IMR-90 (cell line): Measurements from ENCODE around the gene NR1D1. TPM values are rescaled to one million over a fixed set of nuclear protein-coding genes. Genes with fewer than 3 reads are reported as not detected.

Experiments used
- ATAC-seq: fragments of 200-7000 bp; cut with Tn5 transposase; 2 replicates; pipeline ENCODE4 v1.9.1; 2020; ENCODE audit warnings: low read depth, mild to moderate bottlenecking, moderate library complexity
- BruUV-seq: library from RNA; stranded (reverse); fragments of 400-500 nt; replicated peaks from 2 replicates; lab custom pipeline; 2021; lab: Mats Ljungman, UMichigan
- CTCF ChIA-PET: fragments of 300-600 bp; formaldehyde crosslinking; extraction: SDS; loops from one replicate; lab custom pipeline; 2021; ENCODE audit warnings: antibody characterized with exemption; lab: Yijun Ruan, JAX
- POLR2A ChIA-PET: fragments of 300-600 bp; sonication (Branson Sonifier 250); formaldehyde crosslinking; loops from one replicate; lab custom pipeline; 2022; ENCODE audit warnings: antibody characterized with exemption; ENCODE audit not compliant: unreplicated experiment; lab: Charles Lee
- DNase-seq: peaks from one replicate; pipeline ENCODE4 v3.0.0; 2013
- H2AFZ ChIP-seq: replicated peaks from 2 replicates; pipeline ENCODE3; 2013; ENCODE audit warnings: low read length, mild to moderate bottlenecking; ENCODE audit not compliant: poor library complexity
- H2AK5ac ChIP-seq: 2 replicates; pipeline ENCODE4 v1.6.1; 2013; ENCODE audit warnings: low read depth, low read length, inconsistent platforms
- H2AK9ac ChIP-seq: replicated peaks from 2 replicates; pipeline ENCODE3; 2013; ENCODE audit warnings: mild to moderate bottlenecking, low read depth, low read length, moderate library complexity; ENCODE audit not compliant: poor library complexity
- H2BK120ac ChIP-seq: 2 replicates; pipeline ENCODE4 v1.6.1; 2013; ENCODE audit warnings: low read depth, low read length, inconsistent platforms
- H2BK15ac ChIP-seq: 3 replicates; pipeline ENCODE4 v1.6.1; 2013; ENCODE audit warnings: low read depth, low read length, inconsistent platforms
- H2BK20ac ChIP-seq: 2 replicates; pipeline ENCODE4 v1.6.1; 2013; ENCODE audit warnings: low read depth, mild to moderate bottlenecking, inconsistent platforms, low read length, moderate library complexity
- H2BK5ac ChIP-seq: 2 replicates; pipeline ENCODE4 v1.6.1; 2013; ENCODE audit warnings: mild to moderate bottlenecking, low read depth, low read length, inconsistent platforms; ENCODE audit not compliant: poor library complexity, severe bottlenecking
- H3K14ac ChIP-seq: replicated peaks from 2 replicates; pipeline ENCODE4 v1.6.1; 2013; ENCODE audit warnings: low read depth, low read length, inconsistent platforms
- H3K18ac ChIP-seq: 2 replicates; pipeline ENCODE4 v1.6.1; 2013; ENCODE audit warnings: low read depth, low read length, control low read depth
- H3K23ac ChIP-seq: 2 replicates; pipeline ENCODE4 v1.6.1; 2013; ENCODE audit warnings: low read depth, low read length, inconsistent platforms
- H3K27ac ChIP-seq: 2 replicates; pipeline ENCODE4 v1.5.1; 2013; ENCODE audit warnings: mild to moderate bottlenecking, control low read depth, low read length; ENCODE audit not compliant: insufficient read depth
- H3K27me3 ChIP-seq: 2 replicates; pipeline ENCODE4 v1.6.1; 2013; ENCODE audit warnings: low read length; ENCODE audit not compliant: control insufficient read depth, insufficient read depth
- H3K36me3 ChIP-seq: 2 replicates; pipeline ENCODE4 v1.6.1; 2013; ENCODE audit warnings: low read length, mixed read lengths; ENCODE audit not compliant: control insufficient read depth, insufficient read depth
- H3K4ac ChIP-seq: 2 replicates; pipeline ENCODE4 v1.6.1; 2013; ENCODE audit warnings: low read depth, low read length, inconsistent platforms
- H3K4me1 ChIP-seq: 2 replicates; pipeline ENCODE4 v1.6.1; 2013; ENCODE audit warnings: low read length, mixed read lengths; ENCODE audit not compliant: control insufficient read depth, insufficient read depth
- H3K4me2 ChIP-seq: 2 replicates; pipeline ENCODE4 v1.6.1; 2013; ENCODE audit warnings: low read depth, mild to moderate bottlenecking, control low read depth, low read length, moderate library complexity
- H3K4me3 ChIP-seq: 2 replicates; pipeline ENCODE4 v1.5.1; 2013; ENCODE audit warnings: low read depth, mild to moderate bottlenecking, control low read depth, low read length, moderate library complexity; ENCODE audit not compliant: insufficient read depth
- H3K56ac ChIP-seq: 2 replicates; pipeline ENCODE4 v1.6.1; 2013; ENCODE audit warnings: low read length, inconsistent platforms; ENCODE audit not compliant: insufficient read depth; ENCODE audit errors: extremely low read depth
- H3K79me1 ChIP-seq, 2 experiments: 2 replicates each; pipeline ENCODE4 v1.6.1; 2013; ENCODE audit warnings: low read length in 2 of 2, inconsistent platforms in 1 of 2, low read depth in 1 of 2
- H3K9ac ChIP-seq: 2 replicates; pipeline ENCODE4 v1.6.1; 2013; ENCODE audit warnings: low read depth, low read length, control low read depth
- H3K9me1 ChIP-seq: 2 replicates; pipeline ENCODE4 v1.6.1; 2013; ENCODE audit warnings: low read length, inconsistent platforms; ENCODE audit not compliant: insufficient read depth
- H3K9me3 ChIP-seq: 2 replicates; pipeline ENCODE4 v1.6.1; 2013; ENCODE audit warnings: low read length; ENCODE audit not compliant: control insufficient read depth, insufficient read depth
- H4K20me1 ChIP-seq: 2 replicates; pipeline ENCODE4 v1.6.1; 2013; ENCODE audit warnings: low read length, inconsistent platforms; ENCODE audit not compliant: insufficient read depth
- H4K5ac ChIP-seq: 2 replicates; pipeline ENCODE4 v1.6.1; 2013; ENCODE audit warnings: mild to moderate bottlenecking, low read depth, low read length, control low read depth
- H4K8ac ChIP-seq, 2 experiments: 2 replicates each; pipeline ENCODE4 v1.6.1; 2013; ENCODE audit warnings: low read depth in 2 of 2, low read length in 2 of 2, control low read depth in 1 of 2, inconsistent platforms in 1 of 2
- H4K91ac ChIP-seq: 2 replicates; pipeline ENCODE4 v1.6.1; 2013; ENCODE audit warnings: low read depth, low read length, inconsistent platforms; ENCODE audit not compliant: insufficient read depth
- BHLHE40 ChIP-seq: fragments of 150-350 bp; IDR thresholded peaks from 2 replicates; pipeline ENCODE4 v1.6.1; 2016; ENCODE audit warnings: mild to moderate bottlenecking, low read depth, low read length
- CEBPB ChIP-seq: IDR thresholded peaks from 2 replicates; pipeline ENCODE4 v1.6.1; 2012; ENCODE audit warnings: low read depth, low read length, improper control_type of control experiment
- CHD1 ChIP-seq: IDR thresholded peaks from 2 replicates; pipeline ENCODE4 v1.6.1; 2012; ENCODE audit warnings: low read depth, low read length, improper control_type of control experiment
- CTCF ChIP-seq: conservative IDR thresholded peaks from 2 replicates; pipeline ENCODE4 v1.5.1; 2012; ENCODE audit warnings: mild to moderate bottlenecking, low read depth, low read length, improper control_type of control experiment
- ELK1 ChIP-seq: fragments of 150-350 bp; IDR thresholded peaks from 2 replicates; pipeline ENCODE4 v1.6.1; 2016; ENCODE audit warnings: low read depth, mild to moderate bottlenecking, low read length, moderate library complexity, borderline replicate concordance
- FOS ChIP-seq: fragments of 150-350 bp; IDR thresholded peaks from 2 replicates; pipeline ENCODE4 v1.6.1; 2016; ENCODE audit warnings: low read depth, low read length
- MAFK ChIP-seq: IDR thresholded peaks from 2 replicates; pipeline ENCODE4 v1.6.1; 2012; ENCODE audit warnings: low read depth, low read length, improper control_type of control experiment
- MAZ ChIP-seq: IDR thresholded peaks from 2 replicates; pipeline ENCODE4 v1.6.1; 2012; ENCODE audit warnings: low read depth, mild to moderate bottlenecking, low read length, improper control_type of control experiment, moderate library complexity, borderline replicate concordance
- MXI1 ChIP-seq: IDR thresholded peaks from 2 replicates; pipeline ENCODE4 v1.6.1; 2012; ENCODE audit warnings: low read depth, mild to moderate bottlenecking, low read length, moderate library complexity, borderline replicate concordance
- NFE2L2 ChIP-seq: fragments of 150-350 bp; IDR thresholded peaks from 2 replicates; pipeline ENCODE4 v1.6.1; 2016; ENCODE audit warnings: low read depth, mild to moderate bottlenecking, low read length
- POLR2A ChIP-seq: IDR thresholded peaks from 2 replicates; pipeline ENCODE4 v1.6.1; 2012; ENCODE audit warnings: mild to moderate bottlenecking, low read depth, low read length
- RAD21 ChIP-seq: IDR thresholded peaks from 2 replicates; pipeline ENCODE4 v1.6.1; 2012; ENCODE audit warnings: low read length, improper control_type of control experiment
- RCOR1 ChIP-seq: IDR thresholded peaks from 2 replicates; pipeline ENCODE4 v1.6.1; 2012; ENCODE audit warnings: mild to moderate bottlenecking, low read length, improper control_type of control experiment; ENCODE audit not compliant: insufficient replicate concordance
- RFX5 ChIP-seq: IDR thresholded peaks from 2 replicates; pipeline ENCODE4 v1.8.0; 2012; ENCODE audit warnings: low read depth, mild to moderate bottlenecking, low read length, moderate library complexity
- SMC3 ChIP-seq: fragments of 150-350 bp; IDR thresholded peaks from 2 replicates; pipeline ENCODE4 v1.6.1; 2016; ENCODE audit warnings: low read depth, mild to moderate bottlenecking, antibody characterized with exemption, low read length, moderate library complexity
- USF2 ChIP-seq: fragments of 150-350 bp; IDR thresholded peaks from 2 replicates; pipeline ENCODE4 v1.6.1; 2017; ENCODE audit warnings: mild to moderate bottlenecking, antibody characterized with exemption, low read length, low read depth
- WGBS, 2 experiments: methylation state at CpG; one replicate each; pipeline versions ENCODE4 v1.1.5 to v1.1.7; 2013; ENCODE audit warnings: missing lambda C conversion rate in 2 of 2; ENCODE audit not compliant: insufficient read length in 1 of 2; ENCODE audit errors: extremely low coverage in 2 of 2; 5-methylcytosine and 5-hydroxymethylcytosine counted together
- dilution Hi-C: fragments of 300-500 bp; cut with HindIII; formaldehyde crosslinking; loops from one replicate; pipeline ENCODE4 v1.14.3; 2018; ENCODE audit warnings: low sequenced_read_pairs; ENCODE audit not compliant: unreplicated experiment
- in situ Hi-C: fragments of 300-500 bp; cut with MboI; formaldehyde crosslinking; loops from 3 replicates; pipeline ENCODE4 v1.14.3; 2019; ENCODE audit warnings: low sequenced_read_pairs, inconsistent platforms, mixed read lengths
- intact Hi-C: fragments of 100-400 bp; cut with micrococcal nuclease; formaldehyde crosslinking; loops from 2 replicates; pipeline ENCODE4 v1.10.0; 2022
- polyA plus RNA-seq, 3 experiments: library from polyadenylated mRNA; depleted of rRNA; stranded (reverse); fragments of >200 nt; gene quantifications; 2 replicates each; pipeline ENCODE4 v1.2.3, GENCODE V29; 2012; ENCODE audit warnings: low replicate concordance in 1 of 3
- total RNA-seq: library from RNA; depleted of rRNA; stranded (reverse); fragments of >200 nt; gene quantifications from 2 replicates; pipeline ENCODE4 v1.2.3, GENCODE V29; 2012

Gene NR1D1
- total and polyA plus RNA-seq, 2 of the 4 experiments (the other 2 are of a cell fraction): 0.36 to 7.2 TPM

GRCh38 chr17:40072735-40073346, 27.5 kb downstream of the NR1D1 start:
- BruUV-seq: no TSS peak

More at GRCh38 chr17:40072735-40073346, 27.5 kb downstream of the NR1D1 start:
- no peak overlapping the region for H2AK5ac ChIP-seq
- H2BK120ac ChIP-seq: no peak overlapping the region
- no peak for ATAC-seq
- ChIA-PET POLR2A (no interaction called here), CTCF (no interaction called here)
- H3K9ac ChIP-seq: no peak overlapping the region
- no peak overlapping the region for H2BK20ac ChIP-seq
- no peak overlapping the region for H2AFZ ChIP-seq
- no peak overlapping the region for H3K14ac ChIP-seq
- no peak overlapping the region for H4K5ac ChIP-seq
- in situ Hi-C loops (no loop called here), dilution Hi-C loops (no loop called here), intact Hi-C loops (no loop called here)
- H3K36me3 ChIP-seq: peaks cover 21% of the 10 kb centered on the region
- no peak overlapping the region for H3K18ac ChIP-seq
- H4K91ac ChIP-seq: no peak overlapping the region
- no peak overlapping the region for H3K4me3 ChIP-seq
- peaks cover 32% of the 10 kb centered on the region for H3K9me1 ChIP-seq
- no peak for DNase-seq
- WGBS, 2 experiments: 83% methylated on average over 2 of the region's 8 CpGs; no CpG with 5 or more reads in 1 of the 2 experiments
- TF ChIP-seq CHD1: no peak
- TF ChIP-seq CEBPB: no peak
- no peak for TF ChIP-seq RCOR1
- TF ChIP-seq RAD21: no peak
- TF ChIP-seq MAFK: no peak
- TF ChIP-seq USF2: no peak
- TF ChIP-seq NFE2L2: no peak
- no peak for TF ChIP-seq POLR2A
- no peak for TF ChIP-seq BHLHE40
- no peak for TF ChIP-seq MXI1
- TF ChIP-seq CTCF: no peak
- no peak for TF ChIP-seq ELK1
- no peak for TF ChIP-seq SMC3
- no peak for TF ChIP-seq MAZ
- no peak for TF ChIP-seq RFX5
- no peak for TF ChIP-seq FOS
- peaks cover 53% of the 10 kb centered on the region for H3K4me1 ChIP-seq
- H3K9me3 ChIP-seq: no peaks in the 10 kb centered on the region
- no peak overlapping the region for H3K27ac ChIP-seq
- H3K4me2 ChIP-seq: no peak overlapping the region; the same call in 1 of the 2 replicates
- H2BK15ac ChIP-seq: no peak overlapping the region
- H4K20me1 ChIP-seq: peaks cover 32% of the 10 kb centered on the region
- H3K23ac ChIP-seq: no peak overlapping the region
- no peak overlapping the region for H3K56ac ChIP-seq
- no peaks in the 10 kb centered on the region for H3K27me3 ChIP-seq
- no peak overlapping the region for H4K8ac ChIP-seq
- no peak overlapping the region for H3K4ac ChIP-seq
- peak overlapping the region; percentile 91 for H2AK9ac ChIP-seq
- peaks cover 31 to 85% of the 10 kb centered on the region in 2 experiments for H3K79me1 ChIP-seq
- no peak overlapping the region for H2BK5ac ChIP-seq
